Stimulated activated CD8-positive, alpha-beta memory T cell treated with anti-CD3 and anti-CD28 coated beads, Interleukin-12 subunit alpha, Interleukin-12 subunit beta, amount 100 ng/mL, for 24 hours (primary cell): Measurements from ENCODE around the gene TBC1D10B.
A peak's percentile ranks its signal among the peaks of the same experiment; 100 is the strongest.
"Not testable (repeated sequence)": the region's sequence is repeated elsewhere in the genome, so short reads cannot be mapped to it uniquely, and the experiment has no call there.

Experiments used
- DNase-seq: peaks from one replicate; pipeline ENCODE4 v3.0.0-alpha.2; 2020; ENCODE audit errors: extremely low read depth

TBC1D10B gene

GRCh38 chr16:30335028-30335597 lies 35.2 kb downstream of the TBC1D10B start:
- peak; percentile 66 for DNase-seq

GRCh38 chr16:30334473-30334989 lies 35.8 kb downstream of the TBC1D10B start:
- DNase-seq, result peak; percentile 59

- DNase-seq, result not testable (repeated sequence)
Measured at GRCh38 chr16:30324220-30324619, 46.1 kb downstream of the TBC1D10B start.

GRCh38 chr16:30318647-30319046 lies 51.6 kb downstream of the TBC1D10B start:
- DNase-seq, result not testable (repeated sequence)

- not testable (repeated sequence) for DNase-seq
Measured at GRCh38 chr16:30310937-30311336, 59.4 kb downstream of the TBC1D10B start.

GRCh38 chr16:30309255-30309654 lies 61.0 kb downstream of the TBC1D10B start:
- not testable (repeated sequence) for DNase-seq
